ENCODE results near the gene SPATS2L. TPM values are rescaled to one million over a fixed set of nuclear protein-coding genes. Genes with fewer than 3 reads are reported as not detected.

The SPATS2L gene
- total RNA-seq, 4 donors from 2014 or later, result 68.1 to 115 (median 94.9) TPM

DNA sequence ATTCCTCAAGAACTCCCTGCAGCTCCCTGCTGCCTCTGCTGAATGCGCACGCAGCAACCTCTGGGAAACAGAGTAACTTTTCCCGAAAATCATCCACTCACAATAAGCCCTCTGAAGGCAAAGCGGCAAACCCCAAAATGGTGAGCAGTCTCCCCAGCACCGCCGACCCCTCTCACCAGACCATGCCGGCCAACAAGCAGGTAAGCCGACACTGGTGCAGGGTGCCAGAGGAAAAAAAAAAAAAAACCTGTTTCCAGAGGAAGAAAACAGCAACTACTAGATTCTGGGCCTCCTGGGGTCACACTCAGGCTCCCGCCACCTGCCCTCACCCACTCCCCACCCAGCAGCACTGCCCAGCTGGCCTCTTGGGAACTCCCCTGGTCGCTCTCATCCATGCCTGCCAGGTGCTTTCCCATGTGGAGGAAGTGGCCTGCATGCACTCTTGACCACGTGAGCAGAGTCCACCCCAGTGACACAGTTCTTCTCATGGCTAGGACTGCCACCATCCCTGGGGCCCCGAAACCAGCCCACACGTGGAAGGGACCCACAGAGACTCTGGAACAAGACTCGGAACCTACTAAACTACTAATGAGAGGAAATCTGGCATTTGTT is 166.5 kb downstream of the SPATS2L start:
- ATAC-seq (ENCODE audit: low FRiP score), result no peak
- no peak for DNase-seq (ENCODE audit: low spot score)

DNA sequence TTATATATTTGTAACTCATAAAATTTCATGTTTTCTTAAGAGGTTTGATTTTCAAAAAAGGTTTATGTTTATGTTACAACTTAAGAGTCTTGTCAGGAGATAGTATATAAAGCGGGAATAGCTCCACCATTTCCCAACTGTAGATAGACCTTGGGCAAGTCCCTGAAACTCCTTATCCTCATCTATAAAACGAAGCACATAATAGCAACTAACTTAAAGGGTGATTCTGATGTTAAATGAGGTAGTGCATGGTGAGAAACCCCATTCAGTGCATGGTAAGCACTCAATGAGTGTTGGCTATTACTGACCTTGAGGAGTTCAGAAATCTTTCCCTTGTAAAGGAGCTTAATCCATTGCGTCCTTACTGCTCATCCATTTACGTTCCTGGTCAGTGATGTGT is 169.3 kb downstream of the SPATS2L start:
- DNase-seq (ENCODE audit: low spot score) (no peak), ATAC-seq (ENCODE audit: low FRiP score) (no peak)
- TF ChIP-seq CTCF (IDR thresholded peaks at IDR 0.05), result no peak

More for the DNA sequence above, 166.5 kb downstream of the SPATS2L start:
- TF ChIP-seq CTCF (IDR thresholded peaks at IDR 0.05), result no peak

GRCh38 chr2:200476836-200477235 is 170.3 kb downstream of the SPATS2L start:
- ATAC-seq (ENCODE audit: low FRiP score), result no peak
- no peak for DNase-seq (ENCODE audit: low spot score)
- no peak for TF ChIP-seq CTCF (IDR thresholded peaks at IDR 0.05)

DNA sequence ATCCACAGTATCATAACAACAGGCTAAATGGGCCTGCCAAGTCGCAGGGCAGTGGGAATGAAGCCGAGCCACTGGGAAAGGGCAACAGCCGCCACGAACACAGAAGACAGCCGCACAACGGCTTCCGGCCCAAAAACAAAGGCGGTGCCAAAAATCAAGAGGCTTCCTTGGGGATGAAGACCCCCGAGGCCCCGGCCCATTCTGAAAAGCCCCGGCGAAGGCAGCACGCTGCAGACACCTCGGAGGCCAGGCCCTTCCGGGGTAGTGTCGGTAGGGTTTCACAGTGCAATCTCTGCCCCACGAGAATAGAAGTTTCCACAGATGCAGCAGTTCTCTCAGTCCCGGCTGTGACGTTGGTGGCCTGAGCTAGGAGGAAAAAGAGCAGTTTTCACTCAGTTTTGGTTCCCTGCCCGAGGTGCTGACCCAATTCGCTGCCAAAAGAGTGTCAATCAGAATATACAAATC is 171.2 kb downstream of the SPATS2L start:
- ATAC-seq (ENCODE audit: low FRiP score) (no peak), DNase-seq (ENCODE audit: low spot score) (no peak)
- no peak for TF ChIP-seq CTCF (IDR thresholded peaks at IDR 0.05)

GRCh38 chr2:200479692-200480265 is 173.3 kb downstream of the SPATS2L start:
- DNase-seq (ENCODE audit: low spot score), result no peak
- peak; percentile 74 for ATAC-seq (ENCODE audit: low FRiP score)
- TF ChIP-seq CTCF (IDR thresholded peaks at IDR 0.05), result no peak

DNA sequence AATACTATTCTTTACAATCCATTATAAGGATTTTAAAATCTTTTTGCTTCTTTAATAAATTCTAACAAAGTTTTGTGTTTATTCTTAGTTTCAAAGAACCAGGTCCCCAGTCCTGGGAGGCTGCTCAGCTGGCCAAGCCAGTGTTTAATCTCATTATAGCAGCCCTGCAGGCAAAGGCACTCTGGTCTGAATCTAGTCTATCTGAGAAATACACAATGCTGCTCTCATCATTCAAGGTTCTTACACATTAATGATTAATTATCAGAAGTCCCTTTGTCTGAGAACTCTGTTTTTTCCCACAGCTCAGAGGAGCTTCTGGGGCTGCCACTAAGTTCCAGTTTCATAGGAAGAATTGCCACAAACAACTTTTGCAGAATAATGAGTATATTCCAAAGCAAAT is 175.7 kb downstream of the SPATS2L start:
- ATAC-seq (ENCODE audit: low FRiP score), result no peak
- no peak for DNase-seq (ENCODE audit: low spot score)
- no peak for TF ChIP-seq CTCF (IDR thresholded peaks at IDR 0.05)

DNA sequence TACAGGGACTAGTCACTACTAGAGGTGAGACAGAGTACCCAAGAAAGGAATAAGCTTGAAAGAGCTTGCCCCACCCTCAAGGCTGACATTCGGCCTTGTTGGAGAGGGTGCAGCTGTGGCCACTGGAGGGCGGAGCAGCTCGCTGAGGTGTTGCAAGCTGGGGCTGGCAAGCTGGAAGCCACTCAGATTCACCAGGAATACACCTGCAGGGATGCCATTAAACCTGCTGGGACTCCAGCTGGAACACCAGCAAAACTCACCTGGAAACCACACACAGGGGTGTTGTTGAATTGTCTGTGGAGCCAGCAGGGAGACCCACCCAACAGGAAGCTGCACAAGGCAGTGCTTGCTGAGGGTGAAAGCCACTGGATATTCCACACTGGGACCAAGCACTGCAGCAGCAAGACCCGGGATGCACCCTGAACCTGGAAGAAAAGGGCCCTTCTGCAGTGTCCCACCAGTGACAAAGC is 177.3 kb downstream of the SPATS2L start:
- ATAC-seq (ENCODE audit: low FRiP score) (no peak), DNase-seq (ENCODE audit: low spot score) (no peak)
- TF ChIP-seq CTCF (IDR thresholded peaks at IDR 0.05), result no peak
